HL-60 (cell line): ENCODE results near the gene DLL1.
A peak's percentile ranks its signal among the peaks of the same experiment; 100 is the strongest.
"Not testable (repeated sequence)": the region's sequence is repeated elsewhere in the genome, so short reads cannot be mapped to it uniquely, and the experiment has no call there.

ENCODE experiments used
- DNase-seq, 2 experiments: peaks; one replicate each; pipeline ENCODE4 v3.0.0-alpha.2; 2010 to 2020; ENCODE audit warnings: low read depth in 1 of 2, low spot score in 1 of 2
- H3K27ac ChIP-seq: fragments of 250-450 bp; sonication (Bioruptor Pico); replicated peaks from 2 replicates; pipeline ENCODE4 v1.5.1; 2020; ENCODE audit warnings: mild to moderate bottlenecking, moderate library complexity
- H3K27me3 ChIP-seq: fragments of 250-450 bp; sonication (Bioruptor Pico); 2 replicates; pipeline ENCODE4 v1.5.1; 2021; ENCODE audit warnings: mild to moderate bottlenecking, moderate library complexity; ENCODE audit not compliant: insufficient read depth, poor library complexity, severe bottlenecking
- H3K4me3 ChIP-seq: replicated peaks from 2 replicates; pipeline ENCODE4 v1.5.1; 2011; ENCODE audit warnings: mild to moderate bottlenecking, control low read depth, low read length; ENCODE audit not compliant: insufficient read depth
- GABPA ChIP-seq: IDR thresholded peaks from 2 replicates; pipeline ENCODE4 v1.6.1; 2012; ENCODE audit warnings: low read depth
- POLR2AphosphoS5 ChIP-seq: IDR thresholded peaks from 2 replicates; pipeline ENCODE4 v1.6.1; 2012; ENCODE audit warnings: low read depth
- SPI1 ChIP-seq: IDR thresholded peaks from 2 replicates; pipeline ENCODE4 v1.6.1; 2012; ENCODE audit warnings: low read depth, mild to moderate bottlenecking, borderline replicate concordance
- long read RNA-seq: library from polyadenylated mRNA; unstranded; transcript quantifications from one replicate; pipeline ENCODE4 v2.0.0, GENCODE V29; 2020
- TF ChIP-seq, protein P1 (sequence below): IDR thresholded peaks from one replicate; pipeline ENCODE4 v1.5.1; 2011; ENCODE audit warnings: low read length, control low read depth, inconsistent platforms; ENCODE audit not compliant: insufficient read depth
- TF ChIP-seq, protein P2 (sequence below): IDR thresholded peaks from 2 replicates; pipeline ENCODE4 v1.6.1; 2012; ENCODE audit warnings: low read depth; ENCODE audit not compliant: insufficient replicate concordance

DLL1 gene, protein sequence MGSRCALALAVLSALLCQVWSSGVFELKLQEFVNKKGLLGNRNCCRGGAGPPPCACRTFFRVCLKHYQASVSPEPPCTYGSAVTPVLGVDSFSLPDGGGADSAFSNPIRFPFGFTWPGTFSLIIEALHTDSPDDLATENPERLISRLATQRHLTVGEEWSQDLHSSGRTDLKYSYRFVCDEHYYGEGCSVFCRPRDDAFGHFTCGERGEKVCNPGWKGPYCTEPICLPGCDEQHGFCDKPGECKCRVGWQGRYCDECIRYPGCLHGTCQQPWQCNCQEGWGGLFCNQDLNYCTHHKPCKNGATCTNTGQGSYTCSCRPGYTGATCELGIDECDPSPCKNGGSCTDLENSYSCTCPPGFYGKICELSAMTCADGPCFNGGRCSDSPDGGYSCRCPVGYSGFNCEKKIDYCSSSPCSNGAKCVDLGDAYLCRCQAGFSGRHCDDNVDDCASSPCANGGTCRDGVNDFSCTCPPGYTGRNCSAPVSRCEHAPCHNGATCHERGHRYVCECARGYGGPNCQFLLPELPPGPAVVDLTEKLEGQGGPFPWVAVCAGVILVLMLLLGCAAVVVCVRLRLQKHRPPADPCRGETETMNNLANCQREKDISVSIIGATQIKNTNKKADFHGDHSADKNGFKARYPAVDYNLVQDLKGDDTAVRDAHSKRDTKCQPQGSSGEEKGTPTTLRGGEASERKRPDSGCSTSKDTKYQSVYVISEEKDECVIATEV
- long read RNA-seq, partial matches to known transcripts, result 0 of 7 reads
- long read RNA-seq, other reads (novel, unspliced or antisense), result 7 of 7 reads

DNA sequence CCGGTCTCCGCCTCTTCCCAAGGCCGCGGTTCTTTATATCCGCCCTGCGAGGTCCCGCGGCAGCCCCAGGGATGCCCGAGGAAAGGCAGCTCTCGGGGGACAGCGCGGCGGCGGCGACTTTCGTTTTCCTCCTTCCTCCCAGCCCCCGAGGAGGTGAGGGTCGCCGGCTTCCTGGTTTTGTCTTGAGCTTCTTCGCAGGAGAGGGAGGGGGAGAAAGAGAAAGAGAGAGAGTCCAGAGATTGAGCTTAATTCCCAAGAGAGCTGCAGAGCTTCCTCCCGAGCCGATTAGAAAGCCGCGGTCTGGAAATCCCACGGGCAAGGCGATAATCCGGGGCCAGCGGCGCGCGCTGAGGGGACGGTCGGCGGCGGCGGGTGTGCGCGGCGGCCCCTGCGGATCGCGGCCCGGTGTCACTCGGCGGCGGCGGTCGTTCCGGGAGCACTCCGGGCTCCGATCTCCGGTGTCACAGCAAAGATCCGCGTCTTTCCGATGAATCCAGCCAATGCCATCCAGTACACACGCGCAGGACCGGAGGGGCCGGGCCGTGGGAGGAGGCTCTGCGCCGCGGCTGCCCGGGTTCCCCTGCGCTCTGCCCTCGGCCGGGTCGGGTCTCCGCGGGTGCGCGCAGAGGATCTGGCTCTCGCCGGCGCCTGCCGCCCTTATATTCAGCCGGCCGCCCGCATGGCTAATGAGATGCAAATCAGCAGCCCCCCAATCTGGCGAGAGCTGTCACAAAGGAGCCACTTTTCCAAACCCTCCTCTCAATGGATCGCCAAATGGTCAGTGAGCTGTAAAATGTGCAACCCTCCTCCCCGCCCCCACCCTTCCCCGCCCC lies at the start of gene DLL1:
Gene DLL1, minus strand, starts transcription at position 783 of the 833 bp plus-strand sequence. CDS start 939 bp downstream, outside the sequence.
- Histone ChIP-seq H3K27me3 (peaks cover 87% of the 10 kb centered on the region), H3K4me3 (peak within 1 kb of the TSS; percentile 37), H3K27ac (no peak within 1 kb of the TSS)
- DNase-seq, result peak in 1 of 2 experiments; percentile 12
- TF ChIP-seq SPI1 (no peak), POLR2AphosphoS5 (no peak), GABPA (no peak)
- TF ChIP-seq, protein P1, sequence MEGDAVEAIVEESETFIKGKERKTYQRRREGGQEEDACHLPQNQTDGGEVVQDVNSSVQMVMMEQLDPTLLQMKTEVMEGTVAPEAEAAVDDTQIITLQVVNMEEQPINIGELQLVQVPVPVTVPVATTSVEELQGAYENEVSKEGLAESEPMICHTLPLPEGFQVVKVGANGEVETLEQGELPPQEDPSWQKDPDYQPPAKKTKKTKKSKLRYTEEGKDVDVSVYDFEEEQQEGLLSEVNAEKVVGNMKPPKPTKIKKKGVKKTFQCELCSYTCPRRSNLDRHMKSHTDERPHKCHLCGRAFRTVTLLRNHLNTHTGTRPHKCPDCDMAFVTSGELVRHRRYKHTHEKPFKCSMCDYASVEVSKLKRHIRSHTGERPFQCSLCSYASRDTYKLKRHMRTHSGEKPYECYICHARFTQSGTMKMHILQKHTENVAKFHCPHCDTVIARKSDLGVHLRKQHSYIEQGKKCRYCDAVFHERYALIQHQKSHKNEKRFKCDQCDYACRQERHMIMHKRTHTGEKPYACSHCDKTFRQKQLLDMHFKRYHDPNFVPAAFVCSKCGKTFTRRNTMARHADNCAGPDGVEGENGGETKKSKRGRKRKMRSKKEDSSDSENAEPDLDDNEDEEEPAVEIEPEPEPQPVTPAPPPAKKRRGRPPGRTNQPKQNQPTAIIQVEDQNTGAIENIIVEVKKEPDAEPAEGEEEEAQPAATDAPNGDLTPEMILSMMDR, result no peak
- TF ChIP-seq, protein P2, sequence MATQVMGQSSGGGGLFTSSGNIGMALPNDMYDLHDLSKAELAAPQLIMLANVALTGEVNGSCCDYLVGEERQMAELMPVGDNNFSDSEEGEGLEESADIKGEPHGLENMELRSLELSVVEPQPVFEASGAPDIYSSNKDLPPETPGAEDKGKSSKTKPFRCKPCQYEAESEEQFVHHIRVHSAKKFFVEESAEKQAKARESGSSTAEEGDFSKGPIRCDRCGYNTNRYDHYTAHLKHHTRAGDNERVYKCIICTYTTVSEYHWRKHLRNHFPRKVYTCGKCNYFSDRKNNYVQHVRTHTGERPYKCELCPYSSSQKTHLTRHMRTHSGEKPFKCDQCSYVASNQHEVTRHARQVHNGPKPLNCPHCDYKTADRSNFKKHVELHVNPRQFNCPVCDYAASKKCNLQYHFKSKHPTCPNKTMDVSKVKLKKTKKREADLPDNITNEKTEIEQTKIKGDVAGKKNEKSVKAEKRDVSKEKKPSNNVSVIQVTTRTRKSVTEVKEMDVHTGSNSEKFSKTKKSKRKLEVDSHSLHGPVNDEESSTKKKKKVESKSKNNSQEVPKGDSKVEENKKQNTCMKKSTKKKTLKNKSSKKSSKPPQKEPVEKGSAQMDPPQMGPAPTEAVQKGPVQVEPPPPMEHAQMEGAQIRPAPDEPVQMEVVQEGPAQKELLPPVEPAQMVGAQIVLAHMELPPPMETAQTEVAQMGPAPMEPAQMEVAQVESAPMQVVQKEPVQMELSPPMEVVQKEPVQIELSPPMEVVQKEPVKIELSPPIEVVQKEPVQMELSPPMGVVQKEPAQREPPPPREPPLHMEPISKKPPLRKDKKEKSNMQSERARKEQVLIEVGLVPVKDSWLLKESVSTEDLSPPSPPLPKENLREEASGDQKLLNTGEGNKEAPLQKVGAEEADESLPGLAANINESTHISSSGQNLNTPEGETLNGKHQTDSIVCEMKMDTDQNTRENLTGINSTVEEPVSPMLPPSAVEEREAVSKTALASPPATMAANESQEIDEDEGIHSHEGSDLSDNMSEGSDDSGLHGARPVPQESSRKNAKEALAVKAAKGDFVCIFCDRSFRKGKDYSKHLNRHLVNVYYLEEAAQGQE, result no peak

DNA sequence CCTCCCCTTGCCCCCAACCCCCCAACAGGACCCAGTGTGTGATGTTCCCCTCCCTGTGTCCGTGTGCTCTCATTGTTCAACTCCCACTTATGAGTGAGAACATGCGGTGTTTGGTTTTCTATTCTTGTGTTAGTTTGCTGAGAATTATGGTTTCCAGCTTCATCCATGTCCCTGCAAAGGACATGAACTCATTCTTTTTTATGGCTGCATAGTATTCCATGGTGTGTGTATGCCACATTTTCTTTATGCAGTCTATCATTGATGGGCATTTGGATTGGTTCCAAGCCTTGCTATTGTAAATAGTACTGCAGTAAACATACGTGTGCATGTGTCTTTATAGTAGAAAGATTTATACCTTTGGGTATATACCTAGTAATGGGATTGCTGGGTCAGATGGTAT lies 44.3 kb upstream of the DLL1 start:
- H3K4me3 ChIP-seq, DNase-seq, H3K27me3 ChIP-seq, H3K27ac ChIP-seq: not testable (repeated sequence)

DNA sequence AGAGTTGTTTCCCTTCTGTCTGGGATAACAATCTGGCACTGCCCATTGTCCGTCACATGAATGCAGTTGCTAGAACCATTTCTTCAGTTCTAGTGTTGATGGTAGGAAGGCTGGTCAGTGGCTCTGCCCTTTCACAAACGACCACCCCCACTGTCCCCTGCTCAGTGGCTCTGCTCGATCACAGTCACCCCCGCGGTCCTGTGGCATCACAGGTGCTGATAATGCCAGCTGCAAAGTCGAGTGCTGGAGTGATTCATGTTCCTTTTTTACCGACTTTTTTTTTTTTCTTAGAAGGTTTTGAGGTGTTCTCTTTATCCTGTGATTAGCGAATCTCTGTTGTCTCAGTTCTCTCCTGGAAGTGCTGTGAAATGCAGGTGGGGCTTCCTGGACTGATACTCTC lies 38.4 kb upstream of the DLL1 start:
- H3K4me3 ChIP-seq, result no peak overlapping the region
- H3K27me3 ChIP-seq, result no peaks in the 10 kb centered on the region

More for the DNA sequence above, 38.4 kb upstream of the DLL1 start:
- TF ChIP-seq, protein P2, result no peak
- no peak for TF ChIP-seq POLR2AphosphoS5
- TF ChIP-seq, protein P1, result no peak
- DNase-seq, result no peak
- no peak overlapping the region for H3K27ac ChIP-seq
